PC-9 (cell line): ENCODE data around the gene USP24. TPM values are rescaled to one million over a fixed set of nuclear protein-coding genes. Genes with fewer than 3 reads are reported as not detected.

Experiments
- BruUV-seq: library from RNA; stranded (reverse); fragments of 400-500 nt; replicated peaks from 2 replicates; lab custom pipeline; 2021; lab: Mats Ljungman, UMichigan
- CTCF ChIA-PET: fragments of 300-600 bp; sonication (Branson Sonifier 250); formaldehyde crosslinking; loops from one replicate; lab custom pipeline; 2022; ENCODE audit warnings: antibody characterized with exemption; lab: Charles Lee
- POLR2A ChIA-PET: fragments of 300-600 bp; sonication (Branson Sonifier 250); formaldehyde crosslinking; loops from one replicate; lab custom pipeline; 2022; ENCODE audit warnings: antibody characterized with exemption; ENCODE audit not compliant: unreplicated experiment; lab: Charles Lee
- DNase-seq, 2 experiments: peaks; one replicate each; pipeline versions ENCODE4 v3.0.0 to v3.0.0-alpha.2; 2015 to 2022; ENCODE audit warnings: mixed read lengths in 1 of 2
- H2AFZ ChIP-seq: fragments of 200-600 bp; sonication (generic); 2 replicates; pipeline ENCODE4 v1.8.1; 2017; ENCODE audit warnings: antibody characterized with exemption
- H3F3A ChIP-seq: fragments of 200-600 bp; sonication (generic); 2 replicates; pipeline ENCODE4 v1.8.1; 2017; ENCODE audit warnings: antibody characterized with exemption, mild to moderate bottlenecking, low read depth; ENCODE audit not compliant: insufficient read depth
- H3K27ac ChIP-seq: fragments of 200-600 bp; sonication (generic); 2 replicates; pipeline ENCODE4 v1.6.1; 2016; ENCODE audit warnings: mixed run types
- H3K27me3 ChIP-seq: fragments of 200-600 bp; sonication (generic); 2 replicates; pipeline ENCODE4 v1.6.1; 2016; ENCODE audit warnings: low read depth, mixed run types; ENCODE audit not compliant: insufficient read depth
- H3K36me3 ChIP-seq: fragments of 200-600 bp; sonication (generic); 2 replicates; pipeline ENCODE4 v1.6.1; 2016; ENCODE audit warnings: low read depth, mixed run types
- H3K4me1 ChIP-seq: fragments of 200-600 bp; sonication (generic); replicated peaks from 2 replicates; pipeline ENCODE4 v1.6.1; 2016; ENCODE audit warnings: mixed run types; ENCODE audit not compliant: insufficient read depth
- H3K4me2 ChIP-seq: fragments of 200-600 bp; sonication (generic); 2 replicates; pipeline ENCODE4 v1.6.1; 2017; ENCODE audit warnings: mixed run types
- H3K4me3 ChIP-seq: fragments of 200-600 bp; sonication (generic); 2 replicates; pipeline ENCODE4 v1.6.1; 2016; ENCODE audit warnings: mixed run types
- H3K79me2 ChIP-seq: fragments of 200-600 bp; sonication (generic); 2 replicates; pipeline ENCODE4 v1.6.1; 2017; ENCODE audit warnings: low read depth, mixed run types
- H3K9me2 ChIP-seq: fragments of 200-600 bp; sonication (generic); 2 replicates; pipeline ENCODE4 v1.8.1; 2017; ENCODE audit warnings: mild to moderate bottlenecking; ENCODE audit not compliant: insufficient read depth
- H3K9me3 ChIP-seq: fragments of 200-600 bp; sonication (generic); 2 replicates; pipeline ENCODE4 v1.8.1; 2016; ENCODE audit warnings: low read depth; ENCODE audit not compliant: insufficient read depth
- H4K20me1 ChIP-seq: fragments of 200-600 bp; sonication (generic); 2 replicates; pipeline ENCODE4 v1.8.1; 2017; ENCODE audit not compliant: insufficient read depth
- EZH2 ChIP-seq: fragments of 200-600 bp; sonication (generic); IDR thresholded peaks from 2 replicates; pipeline ENCODE4 v1.8.0; 2017; ENCODE audit warnings: antibody characterized with exemption, low read depth
- intact Hi-C: fragments of 100-400 bp; cut with micrococcal nuclease; formaldehyde crosslinking; loops from one replicate; pipeline ENCODE4 v1.10.0; 2022; ENCODE audit not compliant: unreplicated experiment
- total RNA-seq: library from RNA; stranded (reverse); gene quantifications from 2 replicates; pipeline ENCODE4 v1.2.3, GENCODE V29; 2021
- TF ChIP-seq, protein P1 (sequence below): fragments of 200-600 bp; sonication (generic); conservative IDR thresholded peaks from 2 replicates; pipeline ENCODE4 v1.6.1; 2017; ENCODE audit warnings: mixed run types, antibody characterized with exemption, mild to moderate bottlenecking, moderate library complexity

Gene USP24
- total RNA-seq, 1 experiment from 2014 or later, result 61.0 TPM

DNA sequence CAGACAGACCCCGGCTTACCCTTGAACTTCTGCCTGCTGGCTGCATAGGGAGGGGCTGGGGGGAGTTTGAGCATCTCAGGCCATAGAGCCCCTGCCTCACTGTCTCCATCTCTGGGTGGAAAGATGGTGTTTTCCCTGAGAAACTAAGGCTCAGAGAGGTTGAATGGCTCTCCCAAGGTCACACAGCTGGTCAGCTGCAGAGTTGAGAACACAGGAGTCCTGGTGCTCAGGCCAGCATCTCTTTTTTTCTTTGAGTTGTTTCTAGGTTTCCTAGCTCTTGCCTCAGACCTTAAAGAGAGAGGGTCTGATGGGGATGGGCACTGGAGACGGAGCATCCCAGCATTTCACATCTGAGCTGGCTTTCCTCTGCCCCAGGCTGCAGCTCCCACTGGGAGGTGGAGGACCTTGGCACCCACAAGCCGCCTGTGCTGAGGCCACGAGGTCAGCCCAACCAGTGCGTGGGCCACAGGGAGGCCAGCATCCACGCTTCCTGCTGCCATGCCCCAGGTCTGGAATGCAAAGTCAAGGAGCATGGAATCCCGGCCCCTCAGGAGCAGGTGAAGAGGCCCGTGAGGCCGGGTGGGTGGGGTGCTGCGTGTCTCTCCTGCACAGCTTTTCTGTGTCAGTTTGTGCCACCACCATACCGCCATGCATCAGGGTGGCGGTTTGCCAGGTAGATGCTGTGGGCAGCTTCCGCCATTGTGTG, 154.0 kb downstream of the USP24 start:
- intact Hi-C loops, result no loop called here
- H3K4me2 ChIP-seq, result no peak overlapping the region
- H3K9me2 ChIP-seq, result no peaks in the 10 kb centered on the region
- POLR2A ChIA-PET, result interaction anchor here (0.7 kb wide), 1 partner anchor 1580 kb away, joined by 3 read pairs; no protein-coding TSS in a partner anchor
- no peak overlapping the region for H3K27ac ChIP-seq
- H4K20me1 ChIP-seq, result 0 out of 2 replicates have a peak, but pooled peaks cover 6% of the 10 kb centered on the region
- H3K79me2 ChIP-seq, result no peaks in the 10 kb centered on the region
- CTCF ChIA-PET, result no interaction called here
- no peak for TF ChIP-seq EZH2
- TF ChIP-seq, protein P1, sequence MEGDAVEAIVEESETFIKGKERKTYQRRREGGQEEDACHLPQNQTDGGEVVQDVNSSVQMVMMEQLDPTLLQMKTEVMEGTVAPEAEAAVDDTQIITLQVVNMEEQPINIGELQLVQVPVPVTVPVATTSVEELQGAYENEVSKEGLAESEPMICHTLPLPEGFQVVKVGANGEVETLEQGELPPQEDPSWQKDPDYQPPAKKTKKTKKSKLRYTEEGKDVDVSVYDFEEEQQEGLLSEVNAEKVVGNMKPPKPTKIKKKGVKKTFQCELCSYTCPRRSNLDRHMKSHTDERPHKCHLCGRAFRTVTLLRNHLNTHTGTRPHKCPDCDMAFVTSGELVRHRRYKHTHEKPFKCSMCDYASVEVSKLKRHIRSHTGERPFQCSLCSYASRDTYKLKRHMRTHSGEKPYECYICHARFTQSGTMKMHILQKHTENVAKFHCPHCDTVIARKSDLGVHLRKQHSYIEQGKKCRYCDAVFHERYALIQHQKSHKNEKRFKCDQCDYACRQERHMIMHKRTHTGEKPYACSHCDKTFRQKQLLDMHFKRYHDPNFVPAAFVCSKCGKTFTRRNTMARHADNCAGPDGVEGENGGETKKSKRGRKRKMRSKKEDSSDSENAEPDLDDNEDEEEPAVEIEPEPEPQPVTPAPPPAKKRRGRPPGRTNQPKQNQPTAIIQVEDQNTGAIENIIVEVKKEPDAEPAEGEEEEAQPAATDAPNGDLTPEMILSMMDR, result no peak
- no peaks in the 10 kb centered on the region for H3K9me3 ChIP-seq
- no peaks in the 10 kb centered on the region for H3K27me3 ChIP-seq
- H3K36me3 ChIP-seq, result no peaks in the 10 kb centered on the region
- H2AFZ ChIP-seq, result no peak overlapping the region
- DNase-seq, result no peak
- H3K4me3 ChIP-seq, result no peak overlapping the region
- H3K4me1 ChIP-seq, result no peaks in the 10 kb centered on the region; the same call in 1 of the 2 replicates
- BruUV-seq, result no TSS peak
- peaks cover 8% of the 10 kb centered on the region; the same call in 1 of the 2 replicates for H3F3A ChIP-seq

- TF ChIP-seq, protein P1, result no peak
- no peak for TF ChIP-seq EZH2
- DNase-seq, result no peak
- Histone ChIP-seq H3K79me2 (no peaks in the 10 kb centered on the region), H3K9me3 (no peaks in the 10 kb centered on the region), H3K9me2 (no peaks in the 10 kb centered on the region), H3K4me3 (no peak overlapping the region), H3K4me1 (no peaks in the 10 kb centered on the region; the same call in 1 of the 2 replicates), H3K4me2 (no peak overlapping the region), H3K27me3 (no peaks in the 10 kb centered on the region), H4K20me1 (0 out of 2 replicates have a peak, but pooled peaks cover 3% of the 10 kb centered on the region), H3F3A (peaks cover 4% of the 10 kb centered on the region; the same call in 1 of the 2 replicates), H3K27ac (no peak overlapping the region), H3K36me3 (no peaks in the 10 kb centered on the region), H2AFZ (no peak overlapping the region)
- ChIA-PET POLR2A (no interaction called here), CTCF (no interaction called here)
- no TSS peak for BruUV-seq
- intact Hi-C loops, result no loop called here
These were observed 154.8 kb downstream of the USP24 start for GRCh38 chr1:55060133-55060999.

DNA sequence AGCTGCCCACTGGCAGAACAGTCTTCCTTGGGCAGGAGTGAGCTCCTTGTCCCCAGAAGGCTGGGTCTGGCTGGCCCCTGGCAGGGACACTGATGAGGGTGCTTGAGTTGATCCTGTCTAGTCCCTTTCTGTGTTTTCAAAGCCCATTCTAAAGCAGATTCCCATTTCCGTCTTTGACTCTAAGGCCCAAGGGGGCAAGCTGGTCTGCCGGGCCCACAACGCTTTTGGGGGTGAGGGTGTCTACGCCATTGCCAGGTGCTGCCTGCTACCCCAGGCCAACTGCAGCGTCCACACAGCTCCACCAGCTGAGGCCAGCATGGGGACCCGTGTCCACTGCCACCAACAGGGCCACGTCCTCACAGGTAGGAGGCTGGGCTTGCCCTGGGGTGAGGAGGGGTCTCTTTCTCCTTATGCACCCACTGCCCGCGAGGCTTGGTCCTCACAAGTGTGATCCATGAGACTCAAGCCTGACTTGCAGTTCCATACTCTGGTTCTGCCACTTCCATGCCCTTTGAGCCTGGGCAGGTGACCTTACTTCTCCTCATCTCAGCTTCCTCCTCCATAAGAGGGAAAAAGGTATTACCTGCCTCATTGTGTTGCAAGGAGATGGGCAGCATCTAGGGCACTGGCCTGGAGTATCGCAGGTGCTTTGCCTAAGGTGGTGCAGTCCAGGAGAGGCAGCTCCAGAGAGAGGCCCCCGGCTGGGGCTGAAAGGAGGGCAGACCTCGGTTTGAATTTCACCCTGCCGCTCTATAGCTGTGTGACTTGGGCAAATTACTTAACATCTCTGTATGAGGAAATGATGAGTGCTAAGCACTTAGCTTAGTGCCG, 155.6 kb downstream of the USP24 start:
- H3F3A ChIP-seq, result peaks cover 3% of the 10 kb centered on the region; the same call in 1 of the 2 replicates
- ChIA-PET CTCF (no interaction called here), POLR2A (no interaction called here)
- intact Hi-C loops, result no loop called here
- no peaks in the 10 kb centered on the region for H4K20me1 ChIP-seq
- no peaks in the 10 kb centered on the region for H3K36me3 ChIP-seq
- no peaks in the 10 kb centered on the region for H3K9me3 ChIP-seq
- H3K79me2 ChIP-seq, result no peaks in the 10 kb centered on the region
- TF ChIP-seq EZH2, result no peak
- TF ChIP-seq, protein P1, result no peak
- no peak overlapping the region for H2AFZ ChIP-seq
- no TSS peak for BruUV-seq
- no peak overlapping the region for H3K4me3 ChIP-seq
- H3K27ac ChIP-seq, result no peak overlapping the region
- no peak overlapping the region for H3K4me2 ChIP-seq
- H3K9me2 ChIP-seq, result no peaks in the 10 kb centered on the region
- no peaks in the 10 kb centered on the region for H3K4me1 ChIP-seq
- H3K27me3 ChIP-seq, result no peaks in the 10 kb centered on the region
- DNase-seq, result no peak
